PC-3 (cell line): ENCODE results near the gene SFT2D3. TPM values are rescaled to one million over a fixed set of nuclear protein-coding genes. Genes with fewer than 3 reads are reported as not detected.

Experiments used
- ATAC-seq: fragments of 200-7000 bp; cut with Tn5 transposase; 2 replicates; pipeline ENCODE4 v1.9.1; 2020; ENCODE audit warnings: mild to moderate bottlenecking, moderate library complexity
- BruUV-seq: library from RNA; stranded (reverse); fragments of 400-500 nt; replicated peaks from 2 replicates; lab custom pipeline; 2021; lab: Mats Ljungman, UMichigan
- CTCF ChIA-PET: fragments of 300-600 bp; sonication (Branson Sonifier 250); formaldehyde crosslinking; loops from one replicate; lab custom pipeline; 2022; ENCODE audit warnings: antibody characterized with exemption; lab: Charles Lee
- POLR2A ChIA-PET: fragments of 300-600 bp; sonication (Branson Sonifier 250); formaldehyde crosslinking; loops from one replicate; lab custom pipeline; 2022; ENCODE audit warnings: antibody characterized with exemption; ENCODE audit not compliant: unreplicated experiment; lab: Charles Lee
- DNase-seq: peaks from one replicate; pipeline ENCODE4 v3.0.0-alpha.2; 2015
- H2AFZ ChIP-seq: fragments of 300-600 bp; sonication (generic); 2 replicates; pipeline ENCODE4 v1.6.0; 2016; ENCODE audit warnings: antibody characterized with exemption, low read length
- H3F3A ChIP-seq: fragments of 300-600 bp; sonication (generic); one replicate; pipeline ENCODE4 v1.6.0; 2017; ENCODE audit warnings: antibody characterized with exemption, low read length, control low read depth, mild to moderate bottlenecking; ENCODE audit not compliant: unreplicated experiment
- H3K27ac ChIP-seq: fragments of 300-600 bp; sonication (generic); 2 replicates; pipeline ENCODE4 v1.5.1; 2016; ENCODE audit warnings: mild to moderate bottlenecking, low read length
- H3K27me3 ChIP-seq: fragments of 300-600 bp; sonication (generic); 2 replicates; pipeline ENCODE4 v1.6.1; 2016; ENCODE audit warnings: low read length, mixed read lengths
- H3K36me3 ChIP-seq: fragments of 300-600 bp; sonication (generic); 2 replicates; pipeline ENCODE4 v1.6.1; 2016; ENCODE audit warnings: low read depth, mixed run types, low read length, mixed read lengths
- H3K4me1 ChIP-seq: fragments of 300-600 bp; sonication (generic); 2 replicates; pipeline ENCODE4 v1.5.1; 2016; ENCODE audit warnings: low read length; ENCODE audit not compliant: insufficient read depth
- H3K4me2 ChIP-seq: fragments of 300-600 bp; sonication (generic); 2 replicates; pipeline ENCODE4 v1.6.0; 2016; ENCODE audit warnings: low read length
- H3K4me3 ChIP-seq: fragments of 300-600 bp; sonication (generic); 2 replicates; pipeline ENCODE4 v1.5.1; 2016; ENCODE audit warnings: mild to moderate bottlenecking, low read length, mixed read lengths
- H3K79me2 ChIP-seq: fragments of 300-600 bp; sonication (generic); 2 replicates; pipeline ENCODE4 v1.6.1; 2017; ENCODE audit warnings: low read length, mixed read lengths
- H3K9ac ChIP-seq: fragments of 300-600 bp; sonication (generic); 2 replicates; pipeline ENCODE4 v1.6.0; 2016; ENCODE audit warnings: mild to moderate bottlenecking, low read length
- H3K9me2 ChIP-seq: fragments of 300-600 bp; sonication (generic); replicated peaks from 2 replicates; pipeline ENCODE4 v1.6.1; 2016; ENCODE audit warnings: mixed run types, low read length, mixed read lengths
- H3K9me3 ChIP-seq: fragments of 300-600 bp; sonication (generic); 2 replicates; pipeline ENCODE4 v1.6.1; 2016; ENCODE audit warnings: low read length, mixed read lengths
- H4K20me1 ChIP-seq: fragments of 300-600 bp; sonication (generic); 2 replicates; pipeline ENCODE4 v1.6.1; 2016; ENCODE audit warnings: low read length, mixed read lengths
- CTCF ChIP-seq: fragments of 300-600 bp; sonication (generic); conservative IDR thresholded peaks from 2 replicates; pipeline ENCODE4 v1.5.1; 2017; ENCODE audit warnings: antibody characterized with exemption, low read depth, mild to moderate bottlenecking, low read length
- EZH2 ChIP-seq: fragments of 300-600 bp; sonication (generic); IDR thresholded peaks from one replicate; pipeline ENCODE4 v1.6.1; 2017; ENCODE audit warnings: antibody characterized with exemption, mild to moderate bottlenecking, low read length; ENCODE audit not compliant: unreplicated experiment
- EZH2phosphoT487 ChIP-seq: fragments of 300-600 bp; sonication (generic); IDR thresholded peaks from 2 replicates; pipeline ENCODE4 v1.6.1; 2018; ENCODE audit warnings: mild to moderate bottlenecking, antibody characterized with exemption, low read length, borderline replicate concordance
- intact Hi-C: fragments of 100-400 bp; cut with micrococcal nuclease; formaldehyde crosslinking; loops from 2 replicates; pipeline ENCODE4 v1.9.0; 2023
- total RNA-seq: library from RNA; depleted of rRNA; stranded (reverse); fragments of >200 nt; gene quantifications from 2 replicates; pipeline ENCODE4 v1.2.3, GENCODE V29; 2014

Gene SFT2D3
- total RNA-seq, 1 experiment from 2014 or later: 4.2 TPM

DNA sequence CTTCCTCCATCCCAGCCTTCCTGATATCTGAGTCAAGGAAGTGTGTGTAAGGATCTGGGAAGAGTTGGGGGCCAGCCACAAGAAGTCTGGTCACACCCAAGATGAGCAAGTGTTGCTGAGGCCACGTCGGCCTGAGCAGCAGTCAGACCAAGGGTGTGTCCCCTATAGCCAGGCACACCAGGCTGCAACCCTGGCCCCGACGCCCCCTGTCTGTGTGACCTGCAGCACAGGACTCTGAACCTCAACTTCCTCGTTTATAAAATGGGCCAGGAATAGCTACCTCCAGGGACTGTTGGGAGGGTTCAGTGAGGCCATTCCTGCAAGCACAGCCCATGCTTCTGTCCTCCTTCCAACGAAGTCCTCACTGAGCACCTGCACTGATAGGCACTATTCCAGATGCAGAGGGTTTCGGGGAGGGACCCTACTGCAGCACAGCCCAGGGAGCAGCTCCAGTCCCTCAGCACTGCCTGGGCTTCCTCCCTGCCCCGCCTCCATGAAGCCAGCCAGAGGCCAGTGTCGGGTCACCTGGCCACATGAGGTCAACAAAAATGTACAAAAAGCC is 39.3 kb upstream of the SFT2D3 start:
- ATAC-seq: peak; percentile 46
- no peak overlapping the region for H3K4me3 ChIP-seq
- H3K36me3 ChIP-seq: no peaks in the 10 kb centered on the region
- H3K27ac ChIP-seq: no peak overlapping the region
- no peaks in the 10 kb centered on the region for H3K9me2 ChIP-seq
- H2AFZ ChIP-seq: no peak overlapping the region
- TF ChIP-seq EZH2phosphoT487 (no peak), CTCF (no peak), EZH2 (no peak)
- intact Hi-C loops: no loop called here
- H3K9ac ChIP-seq: no peak overlapping the region
- ChIA-PET POLR2A (no interaction called here), CTCF (no interaction called here)
- no peaks in the 10 kb centered on the region for H3K9me3 ChIP-seq
- no peaks in the 10 kb centered on the region for H3K79me2 ChIP-seq
- H4K20me1 ChIP-seq: no peaks in the 10 kb centered on the region
- H3K27me3 ChIP-seq: no peaks in the 10 kb centered on the region
- no peak overlapping the region for H3K4me2 ChIP-seq
- H3F3A ChIP-seq: no peaks in the 10 kb centered on the region
- DNase-seq: no peak
- no TSS peak for BruUV-seq
- H3K4me1 ChIP-seq: no peaks in the 10 kb centered on the region

DNA sequence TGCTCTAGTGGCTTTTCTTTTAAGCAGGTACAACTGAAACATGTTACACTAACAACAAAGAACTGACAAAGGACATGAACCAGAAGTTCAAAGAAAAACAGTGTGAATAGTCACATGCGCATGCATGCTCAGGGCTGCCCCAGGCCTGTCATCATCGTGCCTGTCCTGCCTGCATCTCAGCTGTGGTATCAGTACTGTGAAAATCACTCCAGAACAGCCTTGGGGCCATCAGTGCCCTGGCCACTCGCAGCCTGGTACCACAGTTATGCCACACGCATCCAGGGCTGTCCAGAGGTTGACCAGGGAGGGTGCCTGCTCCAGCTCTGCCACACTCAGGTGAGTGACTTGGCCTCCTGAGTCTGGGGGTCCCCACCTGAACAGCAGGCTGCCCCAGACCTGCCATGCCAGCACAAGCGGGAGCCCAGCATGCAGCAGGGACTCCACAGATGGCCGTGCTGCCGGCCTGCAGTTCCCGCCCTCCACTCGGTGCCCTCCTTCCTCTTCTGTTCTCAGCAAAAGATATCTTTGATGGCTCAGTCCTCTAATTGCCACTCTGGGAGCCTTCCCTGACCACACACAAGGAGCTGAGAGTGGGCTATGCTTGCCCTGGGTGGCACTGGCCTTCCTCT is 38.2 kb upstream of the SFT2D3 start:
- no peaks in the 10 kb centered on the region for H3K27me3 ChIP-seq
- TF ChIP-seq EZH2: no peak
- no peak for TF ChIP-seq EZH2phosphoT487
- TF ChIP-seq CTCF: no peak
- CTCF ChIA-PET: no interaction called here
- POLR2A ChIA-PET: no interaction called here
- DNase-seq (no peak), ATAC-seq (no peak)
- no peaks in the 10 kb centered on the region for H3F3A ChIP-seq
- no peaks in the 10 kb centered on the region for H4K20me1 ChIP-seq
- H2AFZ ChIP-seq: no peak overlapping the region
- no TSS peak for BruUV-seq
- no peaks in the 10 kb centered on the region for H3K4me1 ChIP-seq
- no peak overlapping the region for H3K4me3 ChIP-seq
- no peaks in the 10 kb centered on the region for H3K79me2 ChIP-seq
- intact Hi-C loops: no loop called here
- H3K9ac ChIP-seq: no peak overlapping the region
- H3K9me2 ChIP-seq: no peaks in the 10 kb centered on the region
- H3K4me2 ChIP-seq: no peak overlapping the region
- H3K36me3 ChIP-seq: no peaks in the 10 kb centered on the region; the same call in 1 of the 2 replicates
- 0 out of 2 replicates have a peak, but pooled peaks cover 5% of the 10 kb centered on the region for H3K9me3 ChIP-seq
- no peak overlapping the region for H3K27ac ChIP-seq

- TF ChIP-seq CTCF (no peak), EZH2phosphoT487 (no peak), EZH2 (no peak)
These were observed 37.7 kb upstream of the SFT2D3 start for GRCh38 chr2:127663566-127664064.

More at GRCh38 chr2:127663566-127664064, 37.7 kb upstream of the SFT2D3 start:
- POLR2A ChIA-PET: no interaction called here
- CTCF ChIA-PET: no interaction called here
- H4K20me1 ChIP-seq: no peaks in the 10 kb centered on the region
- no peaks in the 10 kb centered on the region; the same call in 1 of the 2 replicates for H3K36me3 ChIP-seq
- no peaks in the 10 kb centered on the region for H3F3A ChIP-seq
- H3K4me3 ChIP-seq: no peak overlapping the region
- BruUV-seq: no TSS peak
- H3K27ac ChIP-seq: no peak overlapping the region
- no peaks in the 10 kb centered on the region for H3K9me2 ChIP-seq
- H3K79me2 ChIP-seq: no peaks in the 10 kb centered on the region
- no peak overlapping the region for H3K4me2 ChIP-seq
- H3K4me1 ChIP-seq: no peaks in the 10 kb centered on the region
- H2AFZ ChIP-seq: no peak overlapping the region
- no peak overlapping the region for H3K9ac ChIP-seq
- no peak for ATAC-seq
- no peaks in the 10 kb centered on the region for H3K27me3 ChIP-seq
- 0 out of 2 replicates have a peak, but pooled peaks cover 5% of the 10 kb centered on the region for H3K9me3 ChIP-seq
- intact Hi-C loops: no loop called here
- no peak for DNase-seq
